Middle frontal gyrus (tissue), 1 donor: Measurements from ENCODE around the gene MCM6.
"Not testable (repeated sequence)": the region's sequence is repeated elsewhere in the genome, so short reads cannot be mapped to it uniquely, and the experiment has no call there.

Experiments used
- DNase-seq: peaks from one replicate; pipeline ENCODE4 v3.0.0-alpha.2; 2015; ENCODE audit warnings: low spot score; ENCODE audit errors: extremely low spot score

MCM6 gene

DNA sequence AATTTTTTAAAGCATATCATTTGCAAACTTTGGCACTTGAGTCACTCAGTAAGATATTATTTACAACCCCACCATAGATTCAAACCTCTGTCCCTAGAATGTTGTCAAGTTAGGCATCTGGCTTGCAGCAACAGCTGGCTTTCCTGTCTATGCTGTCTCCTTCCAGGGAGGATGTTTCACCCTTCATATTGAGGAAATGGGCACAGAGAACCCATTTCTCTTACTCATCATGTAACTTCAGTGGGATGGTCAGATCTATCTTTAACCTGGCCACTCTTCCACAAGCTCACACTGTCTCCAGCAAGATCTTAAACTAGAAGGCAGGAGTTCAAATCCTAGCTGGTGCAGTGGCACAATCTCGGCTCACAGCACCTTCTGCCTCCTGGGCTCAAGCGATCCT lies 55.1 kb downstream of the MCM6 start:
- no peak for DNase-seq

DNA sequence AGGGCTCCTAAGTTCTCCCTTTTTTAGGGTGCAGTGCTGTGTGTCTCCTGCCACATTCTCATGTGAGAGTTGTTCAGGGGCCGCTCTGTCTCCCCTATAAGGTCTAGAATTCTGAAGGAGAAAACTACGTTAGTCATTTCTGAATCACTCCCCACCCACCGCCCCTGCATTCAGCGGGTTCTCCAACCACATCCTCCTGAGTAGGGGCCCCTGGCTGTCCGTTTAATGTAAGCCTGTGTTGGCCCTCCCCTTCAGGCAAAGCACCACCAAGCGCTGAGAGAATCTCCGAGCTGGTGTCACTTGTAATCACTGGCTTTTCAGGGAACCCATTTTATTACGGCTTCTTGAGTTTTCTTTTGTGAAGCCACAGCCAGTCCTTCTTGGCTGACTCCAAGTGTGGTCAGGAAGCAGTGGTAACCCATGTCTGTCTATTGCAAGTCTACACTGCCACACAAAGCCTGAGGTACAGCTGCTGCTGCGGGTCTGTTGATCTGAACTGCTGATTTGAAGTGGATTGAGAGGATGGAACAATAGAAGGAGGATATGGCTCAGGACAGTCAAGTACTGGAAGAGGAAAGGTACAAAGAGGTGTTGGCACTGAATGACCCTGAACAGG lies 56.1 kb downstream of the MCM6 start:
- no peak for DNase-seq

DNA sequence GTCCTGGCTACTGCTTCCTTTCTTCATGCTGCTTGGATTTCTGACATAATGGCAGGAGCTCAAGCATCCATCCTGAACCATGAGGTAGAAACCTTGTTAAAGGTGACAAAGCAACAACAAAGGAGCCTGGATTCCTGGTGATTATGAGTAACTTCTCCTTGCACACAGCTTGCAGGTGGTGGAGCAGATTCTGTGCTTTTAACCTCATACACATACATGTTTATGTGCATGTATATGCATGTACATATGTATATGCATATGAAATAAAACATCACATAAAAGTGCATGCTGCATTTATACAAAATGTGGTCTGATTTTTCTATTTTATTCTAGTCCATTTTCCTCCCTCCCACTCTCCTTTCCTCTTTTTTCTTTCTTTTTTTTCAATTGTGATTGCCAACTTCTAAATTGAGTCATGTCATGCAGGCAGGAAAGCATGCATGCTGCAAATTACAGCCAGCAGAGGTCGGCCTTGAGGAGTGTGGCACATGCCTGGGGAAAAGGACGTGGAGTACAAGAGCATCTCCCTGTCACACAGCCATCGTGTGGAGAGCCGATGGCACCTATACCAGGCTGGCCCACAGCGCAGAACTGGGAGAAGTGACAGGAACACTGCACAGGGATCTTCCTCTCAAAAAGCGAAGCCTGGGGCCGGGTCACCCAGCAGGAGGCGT lies 57.2 kb downstream of the MCM6 start:
- DNase-seq: no peak

DNA sequence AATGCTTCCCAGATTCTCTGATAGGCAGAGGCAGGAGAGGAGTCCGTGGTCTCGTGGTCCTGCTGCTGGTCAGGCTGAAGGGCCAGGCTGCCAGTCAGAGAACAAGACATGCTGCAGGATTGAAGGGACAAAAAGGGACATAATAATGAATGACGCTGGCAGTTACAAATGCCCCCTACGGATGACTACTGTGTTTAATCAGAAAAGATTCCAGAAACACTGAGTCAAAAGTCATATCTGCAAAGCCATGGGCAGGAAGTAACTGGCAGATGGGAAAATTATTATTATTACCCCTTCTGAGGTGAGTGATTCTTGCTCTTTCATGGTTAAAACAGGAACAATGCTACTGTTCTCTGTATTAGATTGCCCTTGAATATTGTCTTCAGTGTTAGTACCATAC lies 58.3 kb downstream of the MCM6 start:
- DNase-seq: no peak

DNA sequence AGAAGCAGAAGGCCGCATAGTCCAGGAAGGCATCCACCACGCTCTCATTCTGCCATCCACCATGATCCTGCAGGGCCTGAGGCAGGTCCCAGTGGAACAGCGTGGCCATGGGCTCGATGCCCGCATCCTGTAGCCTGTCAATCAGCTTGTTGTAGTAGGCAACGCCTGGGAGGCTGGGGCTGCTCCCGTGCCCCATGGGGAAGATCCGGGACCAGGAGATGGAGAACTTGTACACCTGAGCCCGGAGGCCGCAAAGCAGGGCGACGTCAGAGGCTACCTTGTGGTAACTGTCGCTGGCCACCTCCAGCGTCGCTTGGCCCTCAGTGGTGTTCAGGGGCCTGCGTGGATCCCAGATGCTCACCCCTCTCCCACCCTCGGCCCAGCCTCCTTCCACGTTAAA lies 58.8 kb downstream of the MCM6 start:
- DNase-seq: no peak

DNA sequence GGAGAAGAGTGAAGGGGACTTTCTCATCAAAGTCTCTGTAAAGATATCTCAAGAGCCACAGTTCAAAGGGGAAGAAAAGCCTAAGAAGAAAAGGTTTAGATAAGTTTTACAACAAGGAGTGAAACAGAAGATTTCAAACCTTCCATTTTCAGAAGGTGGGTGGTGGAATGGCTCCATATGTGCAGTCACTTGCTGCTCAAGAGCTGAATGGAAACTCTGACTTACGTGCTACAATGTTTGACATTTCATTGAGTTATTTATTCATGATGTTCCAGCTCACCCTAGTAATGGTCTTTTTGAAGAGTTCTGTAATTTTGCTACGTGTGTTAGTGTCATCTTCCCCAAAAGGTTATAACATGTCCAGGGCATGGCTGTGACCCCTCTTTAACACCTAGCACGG lies 61.0 kb downstream of the MCM6 start:
- no peak for DNase-seq

DNA sequence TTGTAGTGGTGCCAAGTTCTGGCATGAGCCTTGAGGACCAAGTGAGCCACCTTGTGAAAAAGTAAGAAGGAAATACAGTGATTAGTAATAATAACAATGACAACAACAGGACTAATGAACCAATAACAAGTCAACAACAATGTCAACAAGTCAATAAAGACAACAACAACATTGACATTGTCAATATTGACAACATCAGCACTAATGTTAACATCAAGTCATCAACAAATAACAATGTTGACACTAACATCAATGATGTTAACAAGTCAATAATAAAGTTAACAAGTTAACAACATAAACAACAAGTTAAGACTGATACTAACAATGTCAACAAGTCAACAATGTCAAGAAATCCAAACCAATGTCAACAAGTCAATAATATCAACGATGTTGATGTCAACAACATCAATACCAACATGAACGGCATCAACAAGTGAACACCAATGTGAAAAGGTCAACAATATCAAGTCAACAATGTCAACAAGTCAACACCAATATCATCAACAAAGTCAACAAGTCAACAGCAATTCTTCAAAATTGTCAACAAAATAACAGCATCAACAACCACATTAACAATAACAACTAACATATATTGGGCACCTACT lies 63.2 kb downstream of the MCM6 start:
- DNase-seq: no peak

DNA sequence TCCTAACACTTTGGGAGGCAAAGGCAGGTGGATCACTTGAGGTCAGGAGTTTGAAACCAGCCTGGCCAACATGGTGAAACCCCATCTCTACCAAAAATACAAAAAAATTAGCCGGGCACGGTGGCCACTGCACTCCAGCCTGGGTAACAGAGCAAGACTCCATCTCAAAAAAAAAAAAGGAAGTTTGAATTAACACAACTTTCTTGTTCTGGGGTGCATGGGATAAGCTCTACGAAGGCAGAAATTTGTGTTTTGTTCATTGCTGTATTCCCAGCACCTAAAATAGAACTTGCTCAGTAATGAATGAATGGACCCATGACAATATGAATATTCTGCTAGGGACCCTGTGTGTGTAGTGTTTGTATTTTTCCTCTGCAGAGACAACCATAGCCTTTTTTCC lies 68.4 kb downstream of the MCM6 start:
- DNase-seq: not testable (repeated sequence)

DNA sequence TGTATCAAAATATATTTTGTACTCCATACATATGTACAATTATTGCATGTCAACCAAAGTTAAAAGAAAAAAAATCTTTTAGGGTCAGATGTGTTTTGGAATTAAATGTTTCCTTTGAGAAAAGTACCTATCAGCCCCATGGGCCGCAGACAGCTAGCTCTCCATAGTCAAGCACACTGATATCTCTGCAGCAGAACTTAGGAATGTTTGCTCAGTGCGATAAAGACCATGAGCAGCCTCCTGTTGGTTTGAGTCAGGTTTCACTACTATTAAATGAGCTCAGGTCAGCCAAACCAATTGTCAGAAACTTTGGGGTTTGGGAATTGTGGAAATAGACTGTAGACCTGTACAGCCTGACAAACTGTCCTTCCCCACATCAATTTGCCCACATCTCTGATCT lies 73.0 kb downstream of the MCM6 start:
- DNase-seq: no peak

DNA sequence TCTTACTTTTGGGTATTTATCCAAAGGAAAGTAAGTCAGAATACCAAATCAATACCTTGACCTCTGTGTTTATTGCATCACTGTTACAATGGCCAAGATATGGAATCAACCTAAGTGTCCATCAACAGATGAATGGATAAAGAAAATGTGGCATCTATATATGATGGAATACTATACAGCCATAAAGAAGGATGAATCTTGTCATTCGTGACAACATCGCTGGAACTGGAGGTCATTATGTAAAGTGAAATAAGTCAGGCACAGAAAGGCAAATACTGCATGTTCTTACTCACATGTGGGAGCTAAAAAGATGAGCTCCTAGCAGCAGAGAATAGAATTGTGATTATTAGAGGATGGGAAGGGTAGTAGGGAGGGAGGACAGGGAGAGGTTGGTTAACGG lies 73.9 kb downstream of the MCM6 start:
- DNase-seq: no peak

DNA sequence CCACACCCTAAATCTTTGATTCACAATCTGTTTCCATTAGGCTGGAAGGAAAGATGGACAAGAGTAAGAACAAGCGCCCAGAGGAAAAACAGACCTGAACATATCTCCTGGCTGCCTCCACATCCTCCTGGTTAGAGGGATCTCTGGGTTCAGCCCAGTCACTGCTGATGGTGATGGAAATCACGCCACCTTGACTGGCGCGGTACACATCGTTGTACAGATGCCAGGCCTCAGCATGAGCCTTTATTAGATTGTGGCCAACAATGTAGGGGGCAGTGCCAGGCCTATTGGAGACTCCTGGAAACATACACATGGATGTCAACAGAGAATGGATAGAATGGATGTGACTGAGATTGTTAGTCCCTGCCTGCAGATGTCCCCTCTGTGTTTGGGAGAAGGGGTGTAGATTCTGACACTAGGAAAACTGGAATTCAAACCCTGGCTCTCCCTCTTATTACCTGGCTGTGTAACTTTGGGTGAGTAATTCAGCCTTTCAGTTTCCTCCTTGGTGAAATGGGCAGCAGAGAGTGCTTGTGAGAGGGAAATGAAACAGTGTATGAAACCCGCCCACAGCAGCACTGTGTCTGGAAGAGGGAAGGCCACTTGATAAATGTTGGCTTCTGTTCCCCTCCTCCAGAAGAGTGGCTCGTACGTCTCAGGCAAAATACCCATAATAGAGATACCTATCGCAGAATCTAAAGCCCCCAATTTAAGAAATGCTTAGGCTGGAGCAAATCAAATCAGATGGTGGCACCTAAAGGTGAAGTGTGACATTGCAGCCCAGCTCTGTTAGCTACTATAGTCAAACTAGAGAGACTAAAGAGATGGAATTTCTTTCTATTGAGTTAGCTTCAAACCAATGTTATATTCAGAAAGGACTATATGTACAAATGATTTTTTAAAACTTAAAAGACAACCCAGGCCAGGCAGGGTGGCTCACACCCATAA lies 75.5 kb downstream of the MCM6 start:
- no peak for DNase-seq

DNA sequence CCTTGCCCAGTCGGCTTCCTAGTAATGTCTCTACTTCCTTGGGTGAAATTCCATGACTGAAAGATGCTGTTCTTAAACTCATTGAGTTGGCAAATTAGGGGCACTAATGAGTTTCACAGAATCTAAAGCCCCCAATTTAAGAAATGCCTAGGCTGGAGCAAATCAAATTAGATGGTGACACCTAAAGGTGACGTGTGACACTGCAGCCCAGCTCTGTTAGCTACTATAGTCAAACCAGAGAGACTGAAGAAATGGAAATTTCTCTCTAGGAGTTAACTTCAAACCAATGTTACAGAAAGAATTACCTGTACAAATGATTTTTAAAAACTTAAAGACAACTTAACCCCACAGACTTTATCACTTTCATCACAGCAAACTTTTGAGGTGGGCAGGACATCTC lies 76.5 kb downstream of the MCM6 start:
- no peak for DNase-seq

DNA sequence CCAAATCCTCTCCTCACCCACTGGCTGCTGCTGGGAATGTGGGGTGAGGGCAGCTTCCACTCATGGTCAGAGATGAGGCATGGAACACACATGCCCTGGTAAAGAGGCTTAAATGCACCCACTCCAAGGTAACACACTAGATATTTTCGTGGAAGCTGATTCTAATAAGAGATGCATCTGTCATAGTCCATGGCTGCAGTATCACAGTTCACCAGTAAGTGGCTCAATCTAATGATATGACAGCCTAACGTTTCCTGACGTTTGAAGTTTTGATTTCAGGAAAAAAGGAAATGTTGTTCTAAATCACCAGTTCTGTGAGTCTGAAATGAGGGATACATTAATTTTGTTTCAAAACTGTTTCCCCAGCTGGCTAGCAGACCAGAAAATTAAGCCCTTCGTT lies 77.5 kb downstream of the MCM6 start:
- no peak for DNase-seq

DNA sequence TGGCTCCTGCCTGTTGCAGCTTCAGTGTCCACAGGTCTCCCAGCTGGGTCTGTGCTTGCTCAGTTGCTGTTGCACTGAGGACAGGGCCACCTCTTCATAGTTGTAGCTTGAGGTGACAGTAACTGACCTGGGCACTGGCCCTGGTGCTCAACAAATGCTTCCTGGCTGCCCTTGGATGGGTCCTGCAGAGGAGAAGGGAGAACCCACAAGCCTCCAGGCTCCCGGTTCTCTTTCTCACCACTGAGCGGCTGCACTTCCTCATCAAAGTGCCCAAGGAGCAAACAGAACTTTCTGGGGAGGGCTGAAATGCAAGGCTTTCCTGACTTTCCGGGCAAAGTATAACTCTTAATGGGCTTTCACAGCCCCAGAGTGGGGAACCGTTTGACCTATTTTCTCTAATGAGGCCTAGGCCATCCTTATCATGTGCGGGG lies 78.0 kb downstream of the MCM6 start:
- DNase-seq: no peak

DNA sequence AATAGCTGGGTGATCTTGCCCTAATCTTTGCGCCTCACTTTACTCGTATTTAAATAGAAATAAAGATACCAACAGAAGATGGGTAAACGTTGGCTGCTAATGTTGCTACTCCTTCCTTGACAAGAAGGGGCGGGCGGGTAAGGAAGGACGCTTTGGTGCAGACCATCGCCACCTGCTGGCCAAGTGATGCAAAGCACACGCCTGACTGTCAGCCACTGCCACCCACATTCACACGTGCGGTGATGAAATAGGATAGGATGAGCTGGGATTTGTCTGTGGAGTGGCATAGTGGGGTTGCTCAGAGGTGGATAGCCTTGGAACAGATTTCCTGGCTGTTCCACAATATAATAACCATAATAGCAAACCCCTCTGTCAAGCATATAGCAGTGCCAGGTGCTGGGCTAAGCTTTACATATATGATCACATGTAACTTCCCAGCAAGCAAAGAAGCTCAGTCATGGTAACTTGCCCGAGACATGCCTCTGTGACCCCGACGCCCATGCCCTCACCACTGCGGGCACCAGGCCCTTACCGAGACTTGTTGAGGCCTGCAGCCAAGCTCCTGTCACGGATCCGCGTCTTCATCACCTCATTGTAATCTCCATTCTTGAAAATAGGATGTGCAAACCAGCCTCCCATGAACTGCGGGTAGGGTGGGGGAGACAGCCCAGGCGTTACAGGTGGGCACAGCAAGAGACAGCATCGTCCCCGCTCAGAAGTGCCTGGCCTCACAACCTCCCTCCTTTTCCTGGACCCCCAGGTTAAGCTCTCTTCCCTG lies 78.6 kb downstream of the MCM6 start:
- DNase-seq: peak; percentile 18

DNA sequence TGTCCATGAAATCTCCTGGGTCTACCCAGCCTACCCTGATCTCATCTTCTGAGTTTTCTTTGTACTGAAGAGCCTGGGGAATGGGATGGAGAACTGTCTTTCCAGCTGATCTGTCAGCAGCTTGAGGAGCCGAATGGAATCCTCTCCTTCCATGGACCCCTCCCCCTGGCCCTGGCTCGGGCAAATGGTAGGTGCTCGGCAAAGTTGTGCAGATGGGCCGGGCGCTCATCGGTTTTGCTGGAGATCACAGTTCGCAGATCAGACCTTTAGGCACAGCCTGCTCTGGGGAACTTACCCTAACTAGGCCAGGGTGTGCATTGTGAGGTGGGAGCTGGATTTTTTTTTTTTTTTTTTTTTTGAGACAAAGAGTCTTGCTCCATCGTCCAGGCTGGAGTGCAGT lies 79.6 kb downstream of the MCM6 start:
- DNase-seq: no peak

DNA sequence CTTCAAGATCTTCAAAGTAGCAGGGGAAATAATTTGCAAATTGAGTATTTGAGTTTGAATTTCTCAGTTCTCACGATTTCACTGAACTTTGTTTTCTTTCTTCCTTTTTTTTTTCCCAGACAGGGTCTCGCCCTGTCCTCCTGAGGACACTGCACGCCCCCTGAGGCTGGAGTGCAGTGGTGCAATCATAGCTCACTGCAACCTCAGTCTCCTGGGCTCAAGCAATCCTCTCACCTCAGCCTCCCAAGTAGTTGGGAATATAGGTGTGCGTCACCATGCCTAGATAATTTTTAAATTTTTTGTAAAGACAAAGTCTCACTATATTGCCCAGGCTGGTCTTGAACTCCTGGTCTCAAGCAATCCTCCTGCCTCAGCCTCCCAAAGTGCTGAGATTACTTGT lies 80.6 kb downstream of the MCM6 start:
- not testable (repeated sequence) for DNase-seq

DNA sequence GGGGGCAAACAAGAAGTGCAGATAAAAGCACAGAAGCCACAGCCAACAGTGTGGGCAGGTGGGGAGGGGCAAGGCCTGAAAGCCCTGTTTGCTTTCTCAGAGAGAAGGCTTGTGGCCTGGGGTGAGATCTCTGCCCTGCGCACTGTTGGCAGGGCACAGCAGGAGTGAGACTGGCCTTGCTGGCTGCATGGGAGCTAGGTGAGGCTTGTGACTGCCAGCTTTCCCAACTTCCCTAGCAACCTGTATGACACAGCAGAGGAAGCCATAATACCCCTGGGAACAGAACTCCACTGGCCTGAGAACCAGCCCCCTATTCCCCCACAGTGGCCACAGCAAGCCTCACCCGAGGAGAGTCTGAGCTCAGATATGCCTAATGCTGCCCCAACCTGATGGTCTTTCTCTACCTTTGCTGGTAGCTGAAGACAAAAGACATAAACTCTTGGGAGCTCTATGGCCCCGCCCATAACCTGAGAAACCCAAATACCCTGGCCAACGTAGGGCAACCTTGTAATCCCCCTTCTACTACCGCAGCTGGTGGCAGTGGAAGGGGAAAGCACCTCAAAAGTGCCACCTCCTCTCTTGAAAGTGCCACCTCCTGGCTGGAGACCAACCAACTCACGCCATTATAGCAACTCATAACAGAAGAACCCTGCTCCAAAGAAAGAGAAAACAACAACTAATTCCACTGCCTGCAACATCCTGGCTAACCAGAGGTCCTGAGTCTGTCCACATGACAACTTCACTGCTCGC lies 83.7 kb downstream of the MCM6 start:
- DNase-seq: no peak

DNA sequence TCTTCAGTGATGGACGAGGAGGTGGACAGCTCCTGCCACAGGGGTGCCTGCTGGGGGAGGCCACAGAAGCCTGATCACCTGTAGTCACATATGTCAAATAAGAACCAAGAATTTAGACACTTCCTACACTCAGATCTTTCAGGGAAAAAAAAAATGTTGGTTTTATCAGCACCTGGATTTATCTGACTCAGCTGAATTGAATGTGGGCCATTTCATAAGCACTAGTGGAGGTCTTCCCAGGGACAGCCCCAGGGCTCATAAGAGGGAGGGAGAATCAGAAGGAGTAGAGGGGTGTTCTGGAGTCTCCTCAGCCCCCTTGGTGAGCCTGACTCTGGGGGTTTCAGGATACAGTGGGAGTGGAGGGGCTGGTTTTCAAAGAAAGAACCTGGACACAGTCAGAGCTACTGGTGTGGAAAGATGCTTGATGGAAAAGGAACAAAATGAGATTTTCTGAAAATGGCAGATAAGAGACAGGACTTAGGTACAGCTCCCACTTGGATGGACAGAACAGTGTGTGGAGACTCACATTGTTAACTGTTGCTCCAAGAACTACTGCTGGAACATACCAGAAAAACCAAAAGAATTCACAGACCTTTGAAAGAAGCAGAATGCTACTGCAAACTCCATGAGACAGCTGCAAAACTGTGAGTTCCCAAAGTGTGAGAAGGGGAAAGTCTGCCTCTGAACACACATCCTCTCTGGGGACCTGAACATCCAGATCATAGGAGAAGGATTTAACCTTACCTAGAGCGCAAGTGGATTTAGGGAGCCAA lies 84.6 kb downstream of the MCM6 start:
- no peak for DNase-seq

DNA sequence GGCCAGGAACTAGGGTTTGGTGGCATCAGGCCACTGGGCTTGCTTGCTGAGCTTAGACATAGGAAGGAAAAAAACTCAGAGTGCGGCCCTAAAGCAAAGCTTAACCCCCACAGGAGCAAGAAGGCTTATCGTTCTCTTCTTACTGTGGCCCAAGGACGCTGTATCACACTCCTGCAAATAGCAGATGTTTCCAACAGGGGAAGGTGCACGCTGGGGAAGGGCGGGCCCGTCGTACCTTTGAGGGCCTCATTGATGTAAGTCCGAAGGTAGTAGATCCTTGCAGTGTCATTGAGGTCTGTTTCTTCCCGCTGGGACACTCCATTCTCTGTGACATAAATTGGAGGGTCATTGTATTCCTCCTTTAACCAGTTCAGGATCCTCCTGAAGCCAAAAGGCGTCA lies 85.8 kb downstream of the MCM6 start:
- no peak for DNase-seq
